Stimulated activated CD4-positive, alpha-beta T cell treated with anti-CD3 and anti-CD28 coated beads, Interleukin-1b, Interleukin-23, amount 100 ng/mL, for 4 hours (primary cell): ENCODE measurements around the gene WARS2.

Source experiments
- DNase-seq, 2 donors: peaks; one replicate each; pipeline ENCODE4 v3.0.0-alpha.2; 2020; ENCODE audit warnings: low read depth in 2 of 2

Gene WARS2

DNA sequence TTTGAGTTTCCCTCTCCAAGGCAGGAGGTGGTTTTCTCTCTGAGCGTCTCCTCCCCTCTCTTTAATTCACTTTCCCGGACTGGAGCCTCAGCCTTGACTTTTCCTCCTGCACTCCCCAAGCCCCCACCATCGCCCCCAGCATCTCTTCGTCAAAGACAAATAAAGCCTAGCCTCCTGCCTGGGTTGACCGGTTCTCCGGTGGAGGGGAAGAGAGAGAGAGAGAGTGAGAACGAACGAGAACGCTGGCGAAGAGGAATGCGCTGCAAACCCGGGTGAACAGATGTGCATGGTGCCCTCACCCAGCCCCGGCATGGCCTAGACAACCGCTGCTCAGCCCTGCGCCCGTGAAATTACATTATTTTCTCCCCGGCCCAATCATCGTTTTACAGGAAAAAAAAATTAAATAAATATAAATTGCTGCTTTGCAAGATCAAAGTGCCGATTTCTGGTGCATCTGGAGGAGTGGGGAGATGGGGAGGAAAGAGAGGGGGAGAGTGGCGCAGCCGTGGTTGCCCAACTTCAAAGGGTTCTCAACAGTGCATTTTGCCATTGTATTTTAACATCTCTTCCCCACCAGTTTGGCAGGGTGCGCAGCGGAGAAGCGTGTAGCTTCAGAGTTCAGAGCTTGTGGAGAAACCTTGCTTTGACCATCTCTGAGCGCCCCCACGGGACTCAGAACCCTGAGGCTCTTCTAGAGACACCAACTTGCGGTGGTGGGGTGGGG, 140.9 kb downstream of the WARS2 start:
- no peak for DNase-seq

DNA sequence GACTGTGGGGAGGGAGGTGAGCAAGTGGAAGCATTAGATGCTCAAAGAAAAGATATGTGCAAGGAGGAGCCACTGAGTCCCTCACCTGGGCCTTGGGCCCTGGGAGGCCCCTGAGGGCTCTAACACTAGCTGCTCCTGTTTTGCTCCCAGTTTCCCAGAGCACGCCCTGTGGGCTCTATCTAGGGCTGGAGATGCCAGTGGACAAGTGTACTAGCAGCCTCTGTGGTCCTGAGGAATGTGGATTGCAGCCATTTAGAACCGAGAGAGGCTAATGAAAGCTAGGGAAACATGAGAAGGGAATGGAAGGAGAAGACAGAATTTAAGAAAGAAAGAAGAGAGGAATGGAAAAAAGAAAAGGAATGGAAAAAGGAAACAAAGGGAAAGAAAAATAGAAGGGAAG, 142.3 kb downstream of the WARS2 start:
- DNase-seq, result no peak

GRCh38 chr1:118997225-118997624, 143.2 kb downstream of the WARS2 start:
- DNase-seq, result no peak

GRCh38 chr1:118995312-118996016, 145.0 kb downstream of the WARS2 start:
- DNase-seq, result no peak

- no peak for DNase-seq
Measured at GRCh38 chr1:118993700-118994026, 146.8 kb downstream of the WARS2 start.

DNA sequence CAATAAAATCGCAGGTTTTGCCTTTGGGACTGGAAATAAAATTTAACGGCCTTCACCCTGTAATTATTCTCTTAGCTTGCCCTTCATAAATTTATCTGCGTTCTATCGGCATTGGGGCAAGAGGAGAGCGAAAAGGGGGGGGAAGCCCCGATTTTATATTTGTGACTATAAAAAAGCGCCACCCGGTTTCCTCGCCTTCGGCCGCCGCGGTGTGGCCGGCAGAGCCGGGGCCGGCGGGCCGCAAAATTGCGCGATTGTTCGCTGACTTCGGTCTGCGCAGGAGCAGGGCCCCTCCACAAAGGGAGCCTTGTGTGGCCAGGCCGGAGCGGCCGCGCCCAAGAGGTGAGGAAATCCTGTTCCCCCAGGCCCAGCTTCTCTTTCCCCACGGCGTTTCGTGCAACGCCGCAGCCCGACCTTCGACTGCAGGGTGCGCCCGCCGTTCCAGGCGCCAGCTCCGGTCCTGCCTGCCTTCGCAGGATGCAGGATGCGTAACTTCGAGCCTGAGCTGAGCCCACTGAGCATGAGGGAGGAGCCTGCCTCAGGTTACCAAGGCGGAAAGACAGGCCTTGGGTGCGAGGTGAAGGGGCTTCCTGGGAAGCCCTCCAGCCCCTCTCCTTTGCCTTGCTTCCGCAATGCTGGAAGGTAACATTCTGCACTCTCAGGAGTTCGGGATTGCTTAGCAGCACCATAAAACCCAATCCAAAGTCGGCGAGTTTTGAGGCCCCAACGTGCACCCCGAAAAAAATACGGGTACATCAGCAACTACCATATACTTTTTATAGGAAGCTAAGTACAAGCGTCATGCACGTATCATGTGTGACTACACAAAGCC, 147.4 kb downstream of the WARS2 start:
- no peak for DNase-seq

DNA sequence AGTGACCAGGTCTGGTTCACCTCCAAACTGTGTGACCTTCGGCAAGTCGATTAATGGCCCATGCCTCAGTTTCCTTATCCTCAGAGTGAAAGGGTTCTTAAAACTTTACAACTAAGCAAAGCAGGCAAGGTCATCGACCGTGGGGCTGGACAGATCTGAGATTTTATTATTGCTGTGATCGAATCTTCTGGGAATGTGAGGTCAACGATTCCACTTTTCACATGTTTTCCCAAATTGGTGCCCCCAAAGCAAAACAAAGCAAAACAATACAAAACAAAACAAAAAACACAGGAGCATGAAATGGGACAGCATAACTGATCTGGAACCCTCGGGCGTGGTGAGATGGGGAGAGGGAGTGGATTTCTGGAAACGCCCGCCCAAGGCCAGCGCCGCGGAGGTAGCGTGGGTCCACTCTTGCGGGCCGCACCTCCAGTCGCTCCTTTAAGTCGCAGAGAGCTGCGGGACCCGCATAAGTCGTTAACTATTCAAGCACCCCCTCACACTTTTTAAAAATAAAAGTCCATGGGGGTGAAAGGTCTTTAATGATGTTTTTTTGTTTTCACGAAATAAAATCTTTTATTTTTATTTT, 148.1 kb downstream of the WARS2 start:
- DNase-seq, result no peak

DNA sequence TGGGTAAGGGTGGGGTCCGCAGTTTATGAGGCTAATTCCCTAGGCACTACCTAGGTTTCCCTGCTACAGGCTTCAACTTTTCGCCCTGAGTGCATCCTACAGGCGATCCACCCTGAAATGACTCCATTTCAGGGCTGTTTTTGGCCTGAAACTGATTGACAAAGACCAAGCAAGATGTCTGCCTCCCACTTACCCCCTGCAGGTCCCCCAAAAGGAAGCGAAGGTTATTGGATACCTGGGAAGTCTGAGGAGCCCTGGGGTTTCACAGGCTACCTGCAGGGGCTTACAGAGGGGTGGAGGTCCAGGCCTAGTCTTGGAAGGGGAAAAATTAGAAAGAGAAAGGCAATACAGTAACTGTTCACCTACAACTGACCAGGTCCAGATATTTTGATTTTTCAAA, 149.0 kb downstream of the WARS2 start:
- DNase-seq, result no peak

GRCh38 chr1:118990513-118991152, 149.8 kb downstream of the WARS2 start:
- no peak for DNase-seq

DNA sequence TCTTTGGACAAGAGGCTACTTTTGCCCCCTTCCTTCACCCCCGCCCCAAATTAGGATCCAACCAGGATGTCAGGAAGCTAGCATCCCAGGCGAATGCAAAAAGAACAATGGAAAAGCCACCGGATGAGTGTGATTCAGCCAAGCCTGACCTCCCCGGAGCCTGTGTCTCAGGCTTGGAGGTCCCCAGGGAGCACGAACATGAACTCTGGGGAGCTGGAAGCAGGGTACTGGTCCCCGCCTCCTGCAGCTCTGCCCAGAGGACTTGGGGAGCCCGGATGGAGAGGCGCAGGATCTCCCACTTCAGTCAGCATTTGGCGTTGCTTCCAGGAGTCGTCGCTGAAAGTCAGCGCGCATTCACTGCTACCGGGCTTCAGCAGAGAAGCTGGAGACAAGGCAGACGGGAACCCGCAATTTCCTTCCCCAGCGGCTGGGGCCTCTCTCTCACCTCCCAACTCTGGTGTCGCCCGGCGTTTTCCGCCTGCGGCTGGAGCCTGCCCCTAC, 150.5 kb downstream of the WARS2 start:
- DNase-seq, result no peak

DNA sequence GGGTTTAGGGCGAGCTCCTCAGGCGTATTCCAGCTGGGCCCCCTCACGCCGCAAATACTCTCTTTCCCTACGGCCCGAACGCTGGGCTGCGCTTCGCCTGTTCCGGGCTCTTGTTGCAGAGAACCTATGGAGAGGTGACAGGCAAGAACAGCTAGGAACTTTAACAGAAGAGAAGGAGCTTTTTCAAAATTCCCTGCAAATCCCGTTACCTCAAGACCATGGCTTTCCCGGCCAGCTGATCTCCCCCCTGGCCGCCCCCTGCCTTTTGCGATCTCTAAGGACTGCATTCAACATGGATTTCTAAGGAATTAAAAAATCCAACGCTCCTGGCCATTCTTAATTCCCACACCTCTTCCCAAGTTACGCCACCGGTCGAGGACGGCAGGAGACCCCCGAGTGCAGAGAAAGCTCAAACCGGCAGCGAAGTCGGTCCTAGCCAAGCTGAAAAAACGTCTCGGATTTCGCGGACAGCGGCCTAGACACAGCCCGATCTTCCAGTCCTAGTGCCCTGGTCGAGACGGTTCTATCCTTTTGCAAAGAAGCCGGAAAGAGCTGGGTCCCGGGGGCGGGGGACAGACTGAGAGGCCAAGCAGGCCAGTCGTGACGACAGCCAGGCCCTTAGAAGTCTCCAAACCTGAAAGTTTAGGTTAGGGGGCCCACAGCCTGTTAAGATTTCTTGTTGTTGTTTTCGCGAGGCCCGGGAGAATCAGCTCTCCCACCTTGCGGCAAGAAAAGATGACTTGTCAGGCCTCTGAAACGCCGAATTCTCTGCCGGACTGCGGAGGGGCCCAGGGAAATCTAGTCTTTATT, 151.2 kb downstream of the WARS2 start:
- no peak for DNase-seq

DNA sequence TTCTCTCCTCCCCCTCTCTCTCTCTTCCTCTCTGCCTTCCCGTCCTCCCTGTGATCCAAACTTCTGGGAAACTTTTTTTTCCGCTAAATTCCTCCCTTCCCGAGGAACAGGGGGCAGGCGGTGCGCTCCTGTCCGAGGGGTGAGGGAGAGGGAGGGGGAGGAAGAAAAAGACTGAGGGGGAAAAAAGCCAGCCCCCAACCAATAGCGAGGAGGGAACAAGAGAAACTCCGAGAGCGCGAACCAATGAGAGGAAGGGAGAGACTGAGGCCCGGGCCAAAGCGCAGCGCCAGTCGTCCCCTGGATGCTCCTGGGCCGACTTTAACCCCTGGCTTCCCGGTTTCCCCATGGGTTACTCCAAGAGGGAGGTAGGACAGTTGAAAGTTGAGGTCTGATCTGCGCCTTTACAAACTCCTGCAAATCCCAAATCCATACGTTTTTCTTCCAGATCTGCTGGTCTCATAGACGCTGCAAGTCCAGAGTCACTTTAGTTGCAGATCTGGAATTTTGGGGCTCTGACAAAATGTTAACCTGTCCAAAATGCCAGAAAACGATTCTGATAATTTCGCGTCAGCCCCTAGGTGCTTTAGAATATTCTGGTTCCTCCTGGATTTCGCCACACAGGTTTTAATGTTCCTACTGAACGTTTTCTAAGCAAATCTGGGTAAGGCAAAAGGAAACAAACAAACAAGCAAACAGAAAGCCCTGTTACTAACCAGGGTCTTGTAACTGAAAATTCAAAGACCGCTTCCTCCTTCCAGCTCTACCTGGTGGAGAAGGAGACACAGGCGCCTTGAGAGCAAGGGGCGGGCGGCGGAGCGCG, 152.1 kb downstream of the WARS2 start, which contains the start of gene TBX15:
TBX15 (minus strand) TSS at position 158 of the 820 bp plus-strand sequence. CDS start 548 bp downstream, outside the sequence.
- no peak for DNase-seq

DNA sequence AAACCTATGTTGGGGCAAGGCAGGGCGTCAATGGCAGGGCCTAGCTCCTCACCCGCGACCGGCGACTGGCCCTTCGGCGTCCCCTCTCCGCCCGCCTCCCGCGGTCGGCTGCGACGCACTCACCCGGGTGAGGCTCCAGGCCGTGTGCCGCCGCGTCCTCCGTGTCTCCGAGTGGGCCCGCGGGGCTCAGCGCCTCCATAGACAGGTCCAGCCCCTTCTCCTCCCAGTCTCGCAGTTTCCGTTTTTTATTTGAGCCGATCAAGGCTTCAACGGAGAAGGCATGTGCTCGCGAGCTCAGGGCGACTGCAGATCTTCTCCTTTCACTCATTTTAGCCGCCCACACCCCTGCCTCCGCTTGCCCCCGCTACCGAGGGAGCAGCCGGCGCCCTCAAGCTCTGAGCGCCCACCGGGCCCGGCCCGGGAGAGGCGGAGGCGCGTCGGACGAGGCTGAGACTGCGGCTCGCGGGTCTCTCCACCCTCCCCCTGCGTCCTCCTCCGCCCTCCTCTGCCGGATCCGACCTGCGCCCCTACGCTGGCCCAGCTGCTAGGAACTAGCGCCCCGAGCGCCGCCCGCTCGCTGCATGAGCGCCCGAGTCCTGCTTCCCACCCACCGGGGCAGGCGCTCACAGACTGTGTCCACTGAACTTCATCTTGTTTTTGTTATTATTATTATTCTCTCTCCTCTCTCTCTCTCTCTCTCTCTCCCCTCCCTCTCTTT, 152.8 kb downstream of the WARS2 start:
- DNase-seq, result no peak

DNA sequence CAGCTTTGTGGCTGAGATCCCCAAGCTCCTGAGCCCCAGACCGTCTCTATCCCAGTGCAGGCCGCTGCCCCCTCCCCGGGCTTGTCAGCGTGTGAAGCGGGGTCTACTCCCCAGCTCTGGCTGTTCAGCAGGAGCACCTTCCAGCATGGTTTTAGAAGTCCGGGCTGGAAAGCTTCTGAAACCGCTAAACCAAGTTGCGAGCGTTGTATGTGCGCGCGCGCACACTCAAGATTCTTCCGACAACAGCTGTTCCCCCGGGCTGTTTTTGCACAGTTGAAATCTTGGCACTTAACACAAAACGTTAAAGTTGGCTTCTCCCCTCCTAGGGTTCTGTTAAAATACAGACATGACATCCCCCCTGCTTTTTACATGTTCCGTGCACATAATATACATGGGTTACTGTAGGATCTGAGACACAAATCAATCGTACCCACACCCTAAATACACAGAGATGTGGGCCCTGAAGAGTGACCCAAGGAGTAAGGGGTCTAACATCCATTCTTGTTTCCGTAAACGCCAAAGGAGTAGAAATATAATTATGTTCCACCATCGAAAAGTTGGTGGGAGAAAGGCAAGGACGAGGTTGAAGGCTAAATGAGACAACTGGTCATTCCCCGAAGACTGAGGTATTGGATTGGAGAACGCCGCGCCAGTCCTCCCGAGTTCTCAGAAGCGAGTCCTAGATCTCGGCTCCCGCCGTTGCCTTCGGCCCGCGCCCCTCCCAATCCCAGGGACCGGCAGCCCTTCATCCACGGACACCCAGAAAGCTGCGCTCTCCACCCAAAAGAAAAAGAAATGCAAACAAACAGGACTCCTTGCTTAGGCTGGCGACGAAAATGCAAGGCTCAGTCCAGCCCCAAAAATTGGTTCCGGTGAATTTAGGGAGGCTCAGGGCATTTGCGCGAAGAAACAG, 153.6 kb downstream of the WARS2 start:
- no peak for DNase-seq

- no peak for DNase-seq
Measured at GRCh38 chr1:118985640-118986554, 154.6 kb downstream of the WARS2 start.

GRCh38 chr1:118984722-118985639, 155.5 kb downstream of the WARS2 start:
- DNase-seq, result no peak
